Measurements from ENCODE around the gene SNAPC2. TPM values are rescaled to one million over a fixed set of nuclear protein-coding genes. Genes with fewer than 3 reads are reported as not detected.

Gene SNAPC2
- total RNA-seq, 1 experiment from 2014 or later, result 23.2 TPM

DNA sequence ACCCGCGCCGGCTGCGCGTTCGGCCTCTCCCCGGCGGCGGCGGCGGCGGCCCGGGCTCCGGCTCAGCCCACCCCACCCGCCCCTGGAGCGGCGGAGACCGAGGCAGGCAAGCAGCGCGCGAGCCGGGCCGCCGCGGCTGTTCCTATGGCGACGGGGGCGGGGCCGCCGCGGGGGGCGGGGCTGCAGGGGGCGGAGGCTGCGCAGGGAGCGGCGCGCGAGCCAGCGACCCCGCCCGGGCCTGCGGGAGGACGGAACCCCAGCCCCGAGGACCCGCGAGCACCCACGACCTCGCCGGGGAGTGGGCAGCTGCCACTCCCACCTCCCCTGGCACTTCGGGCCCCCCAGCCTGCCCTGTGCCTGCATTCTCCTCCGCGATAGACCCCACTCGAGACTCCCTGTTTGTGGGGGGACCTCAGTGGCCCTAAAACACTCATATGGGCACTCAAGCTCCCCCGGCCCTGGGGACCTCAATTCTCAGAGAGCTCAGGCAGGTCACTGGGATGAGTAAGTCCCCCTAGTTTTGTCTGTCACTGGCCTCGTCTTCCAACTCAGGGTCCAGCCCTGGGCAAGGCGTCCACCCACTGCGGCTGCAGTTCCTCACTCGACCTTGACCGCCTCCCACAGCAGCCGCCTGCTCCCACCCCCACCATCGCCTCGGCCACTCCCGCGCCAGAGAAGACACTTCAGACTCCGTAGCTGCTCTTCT is 6.0 kb downstream of the SNAPC2 start, which contains the start of gene CTXN1 (continued):
- TF ChIP-seq, protein P1, sequence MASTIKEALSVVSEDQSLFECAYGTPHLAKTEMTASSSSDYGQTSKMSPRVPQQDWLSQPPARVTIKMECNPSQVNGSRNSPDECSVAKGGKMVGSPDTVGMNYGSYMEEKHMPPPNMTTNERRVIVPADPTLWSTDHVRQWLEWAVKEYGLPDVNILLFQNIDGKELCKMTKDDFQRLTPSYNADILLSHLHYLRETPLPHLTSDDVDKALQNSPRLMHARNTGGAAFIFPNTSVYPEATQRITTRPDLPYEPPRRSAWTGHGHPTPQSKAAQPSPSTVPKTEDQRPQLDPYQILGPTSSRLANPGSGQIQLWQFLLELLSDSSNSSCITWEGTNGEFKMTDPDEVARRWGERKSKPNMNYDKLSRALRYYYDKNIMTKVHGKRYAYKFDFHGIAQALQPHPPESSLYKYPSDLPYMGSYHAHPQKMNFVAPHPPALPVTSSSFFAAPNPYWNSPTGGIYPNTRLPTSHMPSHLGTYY (CRISPR knock-in tag; IDR thresholded peaks at IDR 0.05), result peak; percentile 60; the same call in 1 of the 2 replicates
- TF ChIP-seq FOXP1 (CRISPR knock-in tag; IDR thresholded peaks at IDR 0.05; ENCODE audit: borderline replicate concordance) (no peak), ZBTB21 (CRISPR knock-in tag; IDR thresholded peaks at IDR 0.05; ENCODE audit: borderline replicate concordance) (no peak), NFATC4 (CRISPR knock-in tag; IDR thresholded peaks at IDR 0.05) (peak; percentile 15; the same call in 1 of the 2 replicates), ZNF232 (CRISPR knock-in tag; IDR thresholded peaks at IDR 0.05) (0 out of 2 replicates have a peak, but pooled peaks have one; percentile 17)
- TF ChIP-seq, protein P2, sequence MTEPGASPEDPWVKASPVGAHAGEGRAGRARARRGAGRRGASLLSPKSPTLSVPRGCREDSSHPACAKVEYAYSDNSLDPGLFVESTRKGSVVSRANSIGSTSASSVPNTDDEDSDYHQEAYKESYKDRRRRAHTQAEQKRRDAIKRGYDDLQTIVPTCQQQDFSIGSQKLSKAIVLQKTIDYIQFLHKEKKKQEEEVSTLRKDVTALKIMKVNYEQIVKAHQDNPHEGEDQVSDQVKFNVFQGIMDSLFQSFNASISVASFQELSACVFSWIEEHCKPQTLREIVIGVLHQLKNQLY (CRISPR knock-in tag; IDR thresholded peaks at IDR 0.05), result 0 out of 2 replicates have a peak, but pooled peaks have one; percentile 41
- TF ChIP-seq, protein P3, sequence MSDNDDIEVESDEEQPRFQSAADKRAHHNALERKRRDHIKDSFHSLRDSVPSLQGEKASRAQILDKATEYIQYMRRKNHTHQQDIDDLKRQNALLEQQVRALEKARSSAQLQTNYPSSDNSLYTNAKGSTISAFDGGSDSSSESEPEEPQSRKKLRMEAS (CRISPR knock-in tag; IDR thresholded peaks at IDR 0.05), result no peak

DNA sequence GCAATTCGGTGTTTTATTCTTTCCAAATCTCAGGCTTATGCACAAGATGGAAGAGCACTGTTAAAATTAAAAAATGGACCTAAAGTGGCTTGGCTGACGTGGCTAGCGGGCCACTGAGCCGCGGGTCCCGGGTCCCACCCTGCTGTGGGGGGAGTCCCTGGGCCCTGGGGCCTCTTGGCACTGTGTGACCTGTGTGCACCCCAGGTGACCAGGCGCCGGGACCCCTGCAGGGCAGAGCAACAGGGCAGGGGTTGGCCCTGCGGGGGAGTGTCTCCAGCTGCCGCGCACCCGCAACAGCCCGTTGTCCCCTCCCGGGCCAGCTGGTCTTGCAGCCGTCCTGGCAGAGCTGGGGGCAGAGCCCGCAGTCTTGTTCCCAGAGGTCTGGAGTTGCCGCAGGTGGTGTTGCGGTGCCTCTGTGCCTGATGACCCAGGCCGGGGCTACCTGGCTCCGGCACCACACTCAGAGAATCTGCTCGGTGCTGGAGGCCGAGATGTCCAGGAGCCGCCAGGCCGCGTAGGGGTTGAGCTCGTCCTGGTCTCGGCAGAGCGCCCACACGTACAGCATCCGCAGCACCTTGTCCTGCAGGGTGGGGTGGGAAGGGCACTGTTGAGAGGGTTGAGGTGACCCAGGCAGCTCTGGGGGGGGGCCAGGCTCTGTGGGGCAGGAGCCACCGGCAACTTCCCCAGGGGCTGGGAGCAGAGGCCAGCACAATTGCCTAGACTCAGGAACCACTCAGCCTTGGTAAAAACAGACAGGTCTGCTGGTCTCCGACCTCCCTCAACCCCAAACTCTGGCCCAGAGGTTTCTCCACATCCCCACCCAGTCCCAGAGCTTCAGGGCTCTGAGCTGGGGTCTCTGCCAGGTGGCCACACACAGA is 6.8 kb downstream of the SNAPC2 start:
- TF ChIP-seq, protein P4, sequence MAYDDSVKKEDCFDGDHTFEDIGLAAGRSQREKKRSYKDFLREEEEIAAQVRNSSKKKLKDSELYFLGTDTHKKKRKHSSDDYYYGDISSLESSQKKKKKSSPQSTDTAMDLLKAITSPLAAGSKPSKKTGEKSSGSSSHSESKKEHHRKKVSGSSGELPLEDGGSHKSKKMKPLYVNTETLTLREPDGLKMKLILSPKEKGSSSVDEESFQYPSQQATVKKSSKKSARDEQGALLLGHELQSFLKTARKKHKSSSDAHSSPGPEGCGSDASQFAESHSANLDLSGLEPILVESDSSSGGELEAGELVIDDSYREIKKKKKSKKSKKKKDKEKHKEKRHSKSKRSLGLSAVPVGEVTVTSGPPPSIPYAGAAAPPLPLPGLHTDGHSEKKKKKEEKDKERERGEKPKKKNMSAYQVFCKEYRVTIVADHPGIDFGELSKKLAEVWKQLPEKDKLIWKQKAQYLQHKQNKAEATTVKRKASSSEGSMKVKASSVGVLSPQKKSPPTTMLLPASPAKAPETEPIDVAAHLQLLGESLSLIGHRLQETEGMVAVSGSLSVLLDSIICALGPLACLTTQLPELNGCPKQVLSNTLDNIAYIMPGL (CRISPR knock-in tag; IDR thresholded peaks at IDR 0.05), result peak; percentile 30; the same call in 1 of the 2 replicates
- no peak for TF ChIP-seq ZNF219 (CRISPR knock-in tag; IDR thresholded peaks at IDR 0.05; ENCODE audit: borderline replicate concordance)
- CTCF ChIA-PET, result interaction anchor here (0.5 to 2.2 kb wide), 10 partner anchors 9 to 142 kb away, joined by 3 to 14 read pairs (median 4); partner anchors contain the start of gene TIMM44
- H3K27ac Mint-ChIP-seq, result no peak overlapping the region
- H3K4me1 Mint-ChIP-seq, result peaks cover 4% of the 10 kb centered on the region; the same call in 1 of the 2 replicates
- peak overlapping the region; percentile 68 for H3K4me3 Mint-ChIP-seq
- ATAC-seq (no peak), DNase-seq (ENCODE audit: low spot score) (no peak)
- POLR2A ChIA-PET, result interaction anchor here (0.6 to 2.0 kb wide), 5 partner anchors 12 to 92 kb away, joined by 3 to 8 read pairs (median 3); partner anchors contain the start of genes TGFBR3L and TIMM44
- no peaks in the 10 kb centered on the region for H3K9me3 Mint-ChIP-seq
- peaks cover 6% of the 10 kb centered on the region for H3K36me3 Mint-ChIP-seq
- H3K27me3 Mint-ChIP-seq (ENCODE audit: low read depth), result no peaks in the 10 kb centered on the region

DNA sequence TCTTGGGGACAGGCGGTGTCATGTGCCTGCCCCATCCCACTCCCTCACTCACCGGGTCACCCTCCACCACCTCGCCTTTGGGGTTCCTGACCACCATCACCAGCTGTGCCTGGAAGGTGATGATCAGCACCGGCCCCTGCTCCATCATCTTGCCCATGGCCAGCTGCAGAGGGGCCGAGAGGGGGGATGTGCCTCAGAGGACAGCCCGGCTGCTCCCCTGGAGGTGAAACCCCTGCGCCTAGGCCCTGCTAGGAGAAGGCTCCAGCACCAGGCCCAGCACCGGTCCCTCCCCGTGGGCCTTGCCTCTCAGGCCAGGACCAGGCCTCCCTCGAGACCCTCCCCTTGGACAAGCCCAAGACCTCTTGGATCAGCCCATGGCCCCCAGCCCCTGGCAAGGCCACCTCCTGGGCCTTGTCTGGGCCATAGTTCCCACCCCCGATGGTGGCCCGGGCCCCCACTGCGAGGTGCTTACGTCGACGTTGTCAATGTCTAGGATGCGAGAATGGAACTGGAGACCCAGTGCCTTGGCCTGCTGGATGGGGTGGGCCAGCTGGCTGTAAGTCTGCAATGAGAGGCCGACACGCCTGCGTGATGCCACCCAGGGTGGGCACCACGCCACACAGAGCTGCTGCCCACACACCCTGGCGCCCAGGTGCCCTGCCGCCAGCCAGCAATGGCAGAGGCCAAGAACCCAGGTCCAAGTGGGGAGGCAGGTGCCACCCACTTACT is 7.6 kb downstream of the SNAPC2 start:
- peaks cover 4% of the 10 kb centered on the region; the same call in 1 of the 2 replicates for H3K4me1 Mint-ChIP-seq
- ATAC-seq (no peak), DNase-seq (ENCODE audit: low spot score) (no peak)
- H3K27me3 Mint-ChIP-seq (ENCODE audit: low read depth), result no peaks in the 10 kb centered on the region
- no peak overlapping the region for H3K27ac Mint-ChIP-seq
- peaks cover 9% of the 10 kb centered on the region for H3K36me3 Mint-ChIP-seq
- ChIA-PET POLR2A (interaction anchor here (0.7 to 2.0 kb wide), 3 partner anchors 13 to 75 kb away, joined by 3 to 8 read pairs (median 3); partner anchors contain the start of genes TGFBR3L and TIMM44), CTCF (interaction anchor here (0.5 to 2.2 kb wide), 8 partner anchors 10 to 141 kb away, joined by 3 to 14 read pairs (median 4); partner anchors contain the start of gene TIMM44)
- TF ChIP-seq RELA (CRISPR knock-in tag; IDR thresholded peaks at IDR 0.05; ENCODE audit: borderline replicate concordance), result 0 out of 2 replicates have a peak, but pooled peaks have one; percentile 34
- no peak for TF ChIP-seq MXD4 (CRISPR knock-in tag; IDR thresholded peaks at IDR 0.05; ENCODE audit: borderline replicate concordance)
- no peak for TF ChIP-seq NR1H2 (CRISPR knock-in tag; IDR thresholded peaks at IDR 0.05)
- TF ChIP-seq ATF1 (CRISPR knock-in tag; IDR thresholded peaks at IDR 0.05), result no peak
- TF ChIP-seq, protein P5, sequence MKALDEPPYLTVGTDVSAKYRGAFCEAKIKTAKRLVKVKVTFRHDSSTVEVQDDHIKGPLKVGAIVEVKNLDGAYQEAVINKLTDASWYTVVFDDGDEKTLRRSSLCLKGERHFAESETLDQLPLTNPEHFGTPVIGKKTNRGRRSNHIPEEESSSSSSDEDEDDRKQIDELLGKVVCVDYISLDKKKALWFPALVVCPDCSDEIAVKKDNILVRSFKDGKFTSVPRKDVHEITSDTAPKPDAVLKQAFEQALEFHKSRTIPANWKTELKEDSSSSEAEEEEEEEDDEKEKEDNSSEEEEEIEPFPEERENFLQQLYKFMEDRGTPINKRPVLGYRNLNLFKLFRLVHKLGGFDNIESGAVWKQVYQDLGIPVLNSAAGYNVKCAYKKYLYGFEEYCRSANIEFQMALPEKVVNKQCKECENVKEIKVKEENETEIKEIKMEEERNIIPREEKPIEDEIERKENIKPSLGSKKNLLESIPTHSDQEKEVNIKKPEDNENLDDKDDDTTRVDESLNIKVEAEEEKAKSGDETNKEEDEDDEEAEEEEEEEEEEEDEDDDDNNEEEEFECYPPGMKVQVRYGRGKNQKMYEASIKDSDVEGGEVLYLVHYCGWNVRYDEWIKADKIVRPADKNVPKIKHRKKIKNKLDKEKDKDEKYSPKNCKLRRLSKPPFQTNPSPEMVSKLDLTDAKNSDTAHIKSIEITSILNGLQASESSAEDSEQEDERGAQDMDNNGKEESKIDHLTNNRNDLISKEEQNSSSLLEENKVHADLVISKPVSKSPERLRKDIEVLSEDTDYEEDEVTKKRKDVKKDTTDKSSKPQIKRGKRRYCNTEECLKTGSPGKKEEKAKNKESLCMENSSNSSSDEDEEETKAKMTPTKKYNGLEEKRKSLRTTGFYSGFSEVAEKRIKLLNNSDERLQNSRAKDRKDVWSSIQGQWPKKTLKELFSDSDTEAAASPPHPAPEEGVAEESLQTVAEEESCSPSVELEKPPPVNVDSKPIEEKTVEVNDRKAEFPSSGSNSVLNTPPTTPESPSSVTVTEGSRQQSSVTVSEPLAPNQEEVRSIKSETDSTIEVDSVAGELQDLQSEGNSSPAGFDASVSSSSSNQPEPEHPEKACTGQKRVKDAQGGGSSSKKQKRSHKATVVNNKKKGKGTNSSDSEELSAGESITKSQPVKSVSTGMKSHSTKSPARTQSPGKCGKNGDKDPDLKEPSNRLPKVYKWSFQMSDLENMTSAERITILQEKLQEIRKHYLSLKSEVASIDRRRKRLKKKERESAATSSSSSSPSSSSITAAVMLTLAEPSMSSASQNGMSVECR (CRISPR knock-in tag; IDR thresholded peaks at IDR 0.05; ENCODE audit: borderline replicate concordance), result 0 out of 2 replicates have a peak, but pooled peaks have one; percentile 32
- no peak for TF ChIP-seq ZNF671 (CRISPR knock-in tag; IDR thresholded peaks at IDR 0.05)
- TF ChIP-seq TP53 (CRISPR knock-in tag; IDR thresholded peaks at IDR 0.05), result no peak
- TF ChIP-seq, protein P6, sequence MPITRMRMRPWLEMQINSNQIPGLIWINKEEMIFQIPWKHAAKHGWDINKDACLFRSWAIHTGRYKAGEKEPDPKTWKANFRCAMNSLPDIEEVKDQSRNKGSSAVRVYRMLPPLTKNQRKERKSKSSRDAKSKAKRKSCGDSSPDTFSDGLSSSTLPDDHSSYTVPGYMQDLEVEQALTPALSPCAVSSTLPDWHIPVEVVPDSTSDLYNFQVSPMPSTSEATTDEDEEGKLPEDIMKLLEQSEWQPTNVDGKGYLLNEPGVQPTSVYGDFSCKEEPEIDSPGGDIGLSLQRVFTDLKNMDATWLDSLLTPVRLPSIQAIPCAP (CRISPR knock-in tag; IDR thresholded peaks at IDR 0.05), result no peak
- H3K9me3 Mint-ChIP-seq, result no peaks in the 10 kb centered on the region
- H3K4me3 Mint-ChIP-seq, result no peak overlapping the region

Measured in WTC11 (cell line).